GM19467 (cell line): Measurements from ENCODE around the gene RPL26.

Experiments used
- ATAC-seq: cut with Tn5 transposase; IDR thresholded peaks from one replicate; pipeline ENCODE4 v1.9.1; 2021; ENCODE audit warnings: mild to moderate bottlenecking, moderate library complexity; ENCODE audit not compliant: unreplicated experiment

Gene RPL26

GRCh38 chr17:8383143-8383822 is at the start of gene RPL26:
Gene RPL26, minus strand, starts transcription at chr17:8383193. Its CDS starts 883 bp downstream, at chr17:8382310.
- peak; percentile 82 for ATAC-seq

GRCh38 chr17:8430966-8431365 is 48.0 kb upstream of the RPL26 start:
- no peak for ATAC-seq

DNA sequence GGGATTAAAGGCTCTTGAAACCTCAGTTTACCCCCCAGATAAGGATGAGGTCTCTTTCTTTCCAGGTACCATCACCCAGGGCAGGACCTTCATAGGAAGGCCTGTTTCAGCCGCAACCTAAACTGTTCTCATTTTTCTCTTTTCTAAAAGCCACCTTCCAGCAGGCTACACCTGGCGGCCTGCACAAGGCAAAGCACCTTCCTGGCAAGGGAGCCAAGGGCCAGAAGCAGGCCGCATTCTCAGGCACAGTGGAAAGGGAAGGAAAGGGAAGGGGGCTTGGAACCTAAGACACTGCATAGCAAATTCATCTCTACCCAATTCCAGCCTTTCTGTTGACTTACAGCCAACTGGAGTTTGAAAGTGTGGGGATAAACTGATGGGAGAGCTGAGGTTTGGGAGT is 43.8 kb upstream of the RPL26 start:
- no peak for ATAC-seq

DNA sequence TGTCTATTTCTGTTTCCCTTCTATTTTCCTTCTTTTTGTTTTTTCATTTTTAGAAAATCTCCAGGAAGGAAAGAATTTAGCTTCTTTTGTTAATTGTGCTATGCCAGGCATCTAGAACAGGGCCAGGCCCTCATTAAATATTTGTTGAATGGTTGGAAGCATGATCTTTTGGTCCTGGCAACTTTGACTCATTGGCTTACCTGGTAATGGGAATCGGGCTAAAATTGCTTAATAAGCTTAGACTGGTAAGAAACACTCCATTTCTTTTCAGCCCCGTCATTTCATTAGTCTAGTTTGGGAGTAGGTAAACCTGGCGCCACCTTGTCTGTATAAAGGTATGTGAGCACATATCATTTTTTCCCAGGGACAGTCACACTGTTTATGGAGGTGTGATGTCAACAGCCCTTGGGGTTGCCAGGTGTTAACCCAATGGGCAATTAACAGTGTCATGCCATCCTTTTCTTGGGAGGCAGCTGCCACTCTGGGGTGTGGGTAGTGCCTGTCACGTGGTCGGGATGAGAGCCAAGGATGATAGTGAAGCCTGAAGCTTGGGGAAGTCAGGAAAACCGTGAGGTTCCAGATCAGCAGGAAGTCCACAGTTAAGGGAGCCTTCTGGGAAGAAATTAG is 43.2 kb upstream of the RPL26 start:
- no peak for ATAC-seq

- no peak for ATAC-seq
Observed at GRCh38 chr17:8421571-8421970, 38.6 kb upstream of the RPL26 start.

DNA sequence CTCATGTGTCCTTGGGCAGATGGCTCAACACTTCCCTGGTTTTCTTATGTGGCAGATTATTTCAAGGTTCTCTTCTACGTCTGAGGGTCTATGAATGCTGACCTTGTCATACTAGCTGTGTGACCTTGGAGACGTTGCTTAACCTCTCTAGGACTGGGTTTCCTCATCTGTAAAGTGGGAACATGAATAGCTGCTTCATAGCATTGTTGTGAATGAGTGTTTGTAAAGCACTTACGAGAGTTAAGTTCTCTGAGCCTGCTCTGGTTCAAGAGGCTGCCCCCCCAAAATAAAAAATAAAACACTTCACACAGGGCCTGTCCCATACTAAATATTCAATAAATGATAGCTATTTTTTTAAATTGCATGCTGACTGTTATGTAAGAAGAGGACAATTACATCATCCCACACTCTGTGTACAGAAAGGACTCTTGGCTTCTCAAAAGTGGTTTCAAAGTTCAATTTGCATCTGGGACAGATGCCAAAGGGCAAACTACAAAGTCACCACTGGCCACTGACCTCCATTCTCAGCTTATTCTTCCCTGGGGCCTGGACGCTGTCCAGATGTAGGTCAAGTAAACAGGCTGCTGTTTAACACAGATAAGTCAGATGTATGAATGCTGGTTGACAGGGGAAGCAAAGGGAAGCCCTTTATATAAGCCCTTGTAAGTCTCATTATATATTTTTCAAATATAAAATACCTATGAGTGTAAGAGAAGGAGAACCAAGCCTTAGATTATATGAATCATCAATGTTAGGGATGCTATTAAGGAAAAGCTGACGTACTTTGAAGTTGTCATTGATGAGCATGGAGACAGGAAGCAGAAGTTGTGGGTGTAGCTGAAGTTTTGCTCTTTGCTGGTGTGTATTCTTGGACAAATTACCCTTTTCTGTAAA is 37.3 kb upstream of the RPL26 start:
- ATAC-seq, result no peak

DNA sequence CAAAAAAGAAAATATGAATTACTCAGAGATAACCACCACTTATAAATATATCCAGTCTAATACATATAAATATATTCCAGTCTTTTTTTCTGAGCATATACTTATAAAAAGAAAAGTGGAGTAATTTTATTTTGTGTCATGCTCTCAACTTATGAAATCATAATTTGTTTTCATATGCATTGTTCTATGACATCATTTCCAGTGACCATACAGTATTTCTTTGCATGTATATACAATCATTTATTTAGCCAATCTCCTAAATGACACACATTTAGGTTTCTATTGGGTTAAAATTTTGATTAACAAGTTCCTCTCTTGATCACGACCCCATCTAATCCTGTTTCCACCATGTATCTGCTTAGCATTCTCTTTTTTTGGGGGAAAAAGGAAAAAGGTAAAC is 36.3 kb upstream of the RPL26 start:
- no peak for ATAC-seq

- no peak for ATAC-seq
Observed at GRCh38 chr17:8418471-8418870, 35.5 kb upstream of the RPL26 start.

DNA sequence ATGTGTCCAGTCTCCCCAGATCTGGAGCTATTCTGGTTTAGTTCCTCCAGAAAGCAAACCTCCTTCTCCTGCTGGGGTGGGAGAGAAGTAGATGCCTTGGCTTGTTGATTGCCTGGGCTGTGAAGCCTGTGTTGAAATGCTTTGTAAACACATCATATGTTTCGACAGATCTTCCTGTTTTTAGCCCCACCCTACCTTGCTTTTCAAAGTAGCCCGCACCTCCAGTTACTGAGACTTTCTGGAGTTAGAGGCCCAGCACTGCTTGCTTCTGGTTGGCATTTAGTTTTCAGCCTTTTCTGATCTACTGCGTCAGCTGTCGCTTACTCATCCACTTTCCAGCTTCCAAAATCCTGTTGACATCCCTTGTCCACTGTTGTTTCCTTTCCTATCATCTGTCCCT is 34.8 kb upstream of the RPL26 start:
- ATAC-seq, result no peak

GRCh38 chr17:8413938-8414337 is 30.9 kb upstream of the RPL26 start:
- no peak for ATAC-seq

DNA sequence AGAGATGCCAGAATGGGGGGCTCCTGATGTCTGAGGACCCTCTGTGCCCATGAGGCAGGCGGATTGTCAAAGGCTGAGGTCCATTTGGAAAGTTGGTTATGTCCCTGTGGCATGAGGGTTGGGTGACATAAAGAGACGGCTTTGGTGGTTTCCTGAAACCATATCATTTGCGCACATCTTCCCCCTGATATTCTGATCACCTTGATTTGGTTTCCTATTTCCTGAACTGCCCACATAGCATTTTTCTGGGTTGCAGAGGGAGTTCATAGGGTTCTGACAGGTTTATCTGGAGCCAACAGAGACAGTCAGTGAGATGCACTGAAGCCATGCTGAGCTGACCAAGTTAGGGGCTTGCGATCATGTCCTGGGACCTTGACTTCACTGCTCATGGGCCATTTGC is 30.3 kb upstream of the RPL26 start:
- no peak for ATAC-seq

DNA sequence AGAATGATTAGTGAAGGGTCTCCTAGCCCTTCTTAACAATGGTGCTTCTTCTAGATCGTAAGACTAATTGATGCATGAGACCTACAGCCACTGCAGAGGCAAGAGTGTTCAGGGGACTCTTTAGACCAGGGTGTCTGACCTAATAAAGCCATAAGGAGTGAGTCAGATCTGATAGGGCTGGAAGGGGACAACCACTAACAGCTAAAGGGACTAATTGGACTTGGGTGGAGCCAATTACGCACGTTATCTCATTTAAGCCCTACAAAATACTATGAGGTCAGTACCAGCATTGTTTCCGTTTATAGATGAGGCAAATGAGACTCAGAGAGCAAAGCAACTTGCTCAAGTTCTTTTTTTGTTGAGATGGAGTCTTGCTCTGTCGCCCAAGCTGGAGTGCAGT is 29.1 kb upstream of the RPL26 start:
- no peak for ATAC-seq

DNA sequence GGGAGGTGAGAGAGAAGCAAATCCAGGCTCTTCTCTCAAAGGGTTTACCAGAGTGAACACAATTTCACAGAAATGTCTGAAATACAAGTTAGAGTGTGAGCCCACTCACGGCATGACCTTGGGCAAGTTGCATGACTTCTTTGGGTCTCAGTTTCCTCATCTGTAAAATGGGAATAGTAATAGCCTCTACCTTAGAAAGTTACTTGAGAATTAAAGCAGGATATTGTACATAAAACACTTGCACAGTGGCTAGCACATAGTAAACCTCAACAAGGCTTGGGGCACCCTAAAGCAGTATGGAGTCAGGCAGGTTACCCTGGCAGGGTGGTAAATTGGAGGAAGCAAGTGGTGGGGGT is 27.9 kb upstream of the RPL26 start:
- no peak for ATAC-seq

GRCh38 chr17:8409966-8410882 is 27.2 kb upstream of the RPL26 start:
- no peak for ATAC-seq

DNA sequence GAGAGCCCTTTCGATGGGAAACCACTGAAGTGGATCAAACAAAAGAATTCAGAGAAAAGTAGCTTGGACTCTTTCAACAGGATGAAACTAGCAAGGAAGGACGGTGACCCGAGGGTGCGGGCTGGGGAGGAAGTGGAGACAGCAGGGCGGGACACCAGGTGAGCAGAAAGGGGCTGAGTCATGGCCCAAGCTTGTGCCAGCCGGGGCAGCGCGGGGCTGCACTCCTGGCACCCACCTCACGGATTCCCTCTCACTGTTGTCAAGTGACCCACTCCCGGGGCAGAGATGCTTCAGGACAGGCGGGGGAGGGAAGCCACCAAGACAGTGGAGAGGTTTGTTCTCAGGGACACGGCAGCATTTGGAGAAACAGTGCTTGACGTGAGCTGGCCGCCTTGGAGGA is 25.4 kb upstream of the RPL26 start:
- no peak for ATAC-seq

DNA sequence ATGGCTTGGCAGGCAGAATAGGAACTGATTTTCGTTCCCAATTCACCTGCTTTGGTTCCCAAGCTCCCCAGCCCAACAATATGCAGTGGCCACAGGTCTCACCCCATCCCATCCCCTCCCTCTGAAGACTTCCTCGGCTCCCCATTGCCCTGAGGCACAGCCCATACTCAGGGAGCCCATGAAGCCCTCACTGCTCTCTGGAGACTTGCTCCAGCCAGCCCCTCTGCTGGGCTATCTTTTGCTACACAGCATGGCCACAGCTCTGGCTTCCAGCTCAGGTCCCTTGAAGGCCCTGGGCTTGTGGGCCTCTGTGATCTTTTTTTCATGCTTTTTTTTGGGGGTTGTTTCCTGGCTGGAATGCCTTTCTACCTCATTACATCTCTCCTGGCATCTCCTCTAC is 23.2 kb upstream of the RPL26 start:
- no peak for ATAC-seq

GRCh38 chr17:8405499-8406016 is 22.6 kb upstream of the RPL26 start:
- no peak for ATAC-seq

DNA sequence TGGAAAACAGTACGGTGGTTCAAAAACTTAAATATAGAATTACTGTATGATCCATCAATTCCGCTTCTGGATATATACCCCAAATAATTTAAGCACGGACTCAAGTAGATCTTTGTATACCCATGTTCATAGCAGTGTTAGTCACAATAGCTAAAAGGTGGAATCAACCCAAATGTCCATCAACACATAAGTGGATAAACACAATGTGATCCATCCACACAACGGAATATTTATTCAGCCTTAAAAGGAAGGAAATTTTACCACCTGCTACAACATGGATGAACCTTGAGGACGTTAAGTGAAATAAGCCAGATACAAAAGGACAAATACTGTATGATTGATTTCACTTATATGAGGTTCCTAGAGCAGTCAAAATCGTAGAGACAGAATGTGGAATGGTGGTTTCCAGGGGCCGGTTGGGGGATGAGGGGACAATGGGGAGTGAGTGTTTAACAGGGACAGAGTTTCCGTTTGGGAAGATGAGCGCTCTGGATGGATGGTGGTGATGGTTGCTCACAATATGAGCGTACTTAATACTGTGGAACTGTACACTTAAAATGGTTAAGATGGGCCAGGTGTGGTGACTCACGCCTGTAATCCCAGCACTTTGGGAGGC is 20.0 kb upstream of the RPL26 start:
- ATAC-seq, result no peak

- no peak for ATAC-seq
Observed at GRCh38 chr17:8401107-8401506, 18.1 kb upstream of the RPL26 start.

GRCh38 chr17:8398980-8399379 is 16.0 kb upstream of the RPL26 start:
- ATAC-seq, result no peak
